Calu3 (cell line): ENCODE measurements around the gene PTPRN2. TPM values are rescaled to one million over a fixed set of nuclear protein-coding genes. Genes with fewer than 3 reads are reported as not detected.

ENCODE experiments used
- BruUV-seq: library from RNA; stranded (reverse); fragments of 400-500 nt; replicated peaks from 2 replicates; lab custom pipeline; 2021; lab: Mats Ljungman, UMichigan
- CTCF ChIA-PET: fragments of 300-600 bp; sonication (Branson Sonifier 250); formaldehyde crosslinking; loops from one replicate; lab custom pipeline; 2022; ENCODE audit warnings: antibody characterized with exemption; lab: Charles Lee
- DNase-seq: peaks from one replicate; pipeline ENCODE4 v3.0.0; 2022
- H3K27ac Mint-ChIP-seq: one replicate; pipeline ENCODE4 v1.8.0; 2022; ENCODE audit warnings: mixed read lengths; ENCODE audit not compliant: unreplicated experiment
- H3K27me3 Mint-ChIP-seq: one replicate; pipeline ENCODE4 v1.8.0; 2022; ENCODE audit warnings: mixed read lengths; ENCODE audit not compliant: unreplicated experiment
- H3K36me3 Mint-ChIP-seq: one replicate; pipeline ENCODE4 v1.8.0; 2022; ENCODE audit warnings: mild to moderate bottlenecking, moderate library complexity, mixed read lengths; ENCODE audit not compliant: insufficient read depth, unreplicated experiment
- H3K4me1 Mint-ChIP-seq: one replicate; pipeline ENCODE4 v1.8.0; 2022; ENCODE audit warnings: mild to moderate bottlenecking, low read depth, mixed read lengths; ENCODE audit not compliant: unreplicated experiment
- H3K4me3 Mint-ChIP-seq: one replicate; pipeline ENCODE4 v1.8.0; 2022; ENCODE audit warnings: mild to moderate bottlenecking, low read depth, moderate library complexity, mixed read lengths; ENCODE audit not compliant: unreplicated experiment
- H3K9me3 Mint-ChIP-seq: one replicate; pipeline ENCODE4 v1.8.0; 2022; ENCODE audit warnings: low read depth, mixed read lengths; ENCODE audit not compliant: unreplicated experiment
- intact Hi-C: fragments of 100-400 bp; cut with micrococcal nuclease; formaldehyde crosslinking; loops from one replicate; pipeline ENCODE4 v1.10.0; 2022; ENCODE audit not compliant: unreplicated experiment
- total RNA-seq: library from RNA; stranded (reverse); gene quantifications from 2 replicates; pipeline ENCODE4 v1.2.3, GENCODE V29; 2022
- TF ChIP-seq, protein P1 (sequence below): fragments of 200-600 bp; IDR thresholded peaks from one replicate; pipeline ENCODE4 v1.8.0; 2022; ENCODE audit warnings: antibody characterized with exemption; ENCODE audit not compliant: unreplicated experiment

Gene PTPRN2
- total RNA-seq, 1 experiment from 2014 or later, result 2.0 TPM

DNA sequence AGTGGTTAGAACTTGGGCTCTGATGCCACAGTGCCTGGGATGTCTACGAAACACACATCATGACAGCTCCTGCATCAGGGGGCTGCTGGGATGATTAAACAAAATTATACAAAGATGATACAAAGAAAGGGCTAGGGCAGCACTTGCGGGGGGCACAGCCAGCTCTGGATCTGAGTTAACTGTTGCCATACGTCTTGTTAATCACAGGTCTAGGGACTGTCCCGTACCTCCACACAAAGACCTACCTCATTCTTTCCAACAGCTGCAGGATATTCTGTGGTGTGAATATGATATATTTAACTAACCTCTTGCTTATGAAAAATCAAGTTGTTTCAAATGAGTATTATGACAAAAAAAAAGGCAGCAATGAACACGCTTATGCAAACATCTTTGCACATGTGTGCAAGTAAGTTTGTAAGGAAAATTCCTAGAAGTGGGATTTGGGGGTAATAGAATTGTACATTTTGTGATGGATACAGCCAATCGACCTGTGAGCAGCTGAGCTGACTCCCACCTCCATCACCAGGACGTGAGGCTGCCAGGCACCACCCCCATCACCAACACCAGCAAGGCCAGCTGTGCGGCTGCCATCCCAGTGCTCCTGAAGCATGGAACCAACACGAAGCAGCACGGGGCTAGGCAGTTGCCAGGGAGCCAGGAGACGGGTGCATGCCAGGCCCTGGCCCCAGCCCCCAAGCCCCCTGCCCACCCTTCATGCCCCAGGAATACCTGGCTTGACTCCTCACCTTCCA, 23.5 kb downstream of the PTPRN2 start:
- DNase-seq, result no peak
- Mint-ChIP-seq H3K4me1 (no peaks in the 10 kb centered on the region), H3K27ac (no peak overlapping the region), H3K9me3 (no peaks in the 10 kb centered on the region), H3K4me3 (no peak overlapping the region), H3K36me3 (no peaks in the 10 kb centered on the region), H3K27me3 (no peaks in the 10 kb centered on the region)
- CTCF ChIA-PET, result interaction anchor here (0.6 kb wide), 1 partner anchor 86 kb away, joined by 3 read pairs; no protein-coding TSS in a partner anchor
- TF ChIP-seq, protein P1, sequence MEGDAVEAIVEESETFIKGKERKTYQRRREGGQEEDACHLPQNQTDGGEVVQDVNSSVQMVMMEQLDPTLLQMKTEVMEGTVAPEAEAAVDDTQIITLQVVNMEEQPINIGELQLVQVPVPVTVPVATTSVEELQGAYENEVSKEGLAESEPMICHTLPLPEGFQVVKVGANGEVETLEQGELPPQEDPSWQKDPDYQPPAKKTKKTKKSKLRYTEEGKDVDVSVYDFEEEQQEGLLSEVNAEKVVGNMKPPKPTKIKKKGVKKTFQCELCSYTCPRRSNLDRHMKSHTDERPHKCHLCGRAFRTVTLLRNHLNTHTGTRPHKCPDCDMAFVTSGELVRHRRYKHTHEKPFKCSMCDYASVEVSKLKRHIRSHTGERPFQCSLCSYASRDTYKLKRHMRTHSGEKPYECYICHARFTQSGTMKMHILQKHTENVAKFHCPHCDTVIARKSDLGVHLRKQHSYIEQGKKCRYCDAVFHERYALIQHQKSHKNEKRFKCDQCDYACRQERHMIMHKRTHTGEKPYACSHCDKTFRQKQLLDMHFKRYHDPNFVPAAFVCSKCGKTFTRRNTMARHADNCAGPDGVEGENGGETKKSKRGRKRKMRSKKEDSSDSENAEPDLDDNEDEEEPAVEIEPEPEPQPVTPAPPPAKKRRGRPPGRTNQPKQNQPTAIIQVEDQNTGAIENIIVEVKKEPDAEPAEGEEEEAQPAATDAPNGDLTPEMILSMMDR, result no peak
- BruUV-seq, result no TSS peak
- intact Hi-C loops, result no loop called here

DNA sequence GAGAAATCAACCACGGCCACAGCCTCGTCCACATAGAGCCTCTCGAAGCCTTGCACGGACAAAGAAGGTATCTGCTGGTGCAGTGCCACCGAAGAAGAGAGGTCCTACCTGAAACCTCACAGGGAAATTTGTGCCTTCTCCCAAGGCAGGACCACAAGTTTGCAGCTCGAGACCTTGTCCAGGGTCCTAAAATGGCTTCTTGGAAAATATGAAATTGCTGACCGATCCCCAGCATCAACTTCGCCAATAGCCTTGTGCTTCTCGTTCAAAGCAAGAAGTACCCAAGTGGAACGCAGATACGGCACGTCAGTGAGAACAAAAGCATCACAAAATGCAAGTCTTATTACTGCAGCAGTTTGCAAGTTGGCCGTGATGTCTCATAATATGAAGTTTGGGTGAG, 24.6 kb downstream of the PTPRN2 start:
- TF ChIP-seq, protein P1, result no peak
- intact Hi-C loops, result no loop called here
- Mint-ChIP-seq H3K27me3 (no peaks in the 10 kb centered on the region), H3K9me3 (no peaks in the 10 kb centered on the region), H3K27ac (no peak overlapping the region), H3K36me3 (no peaks in the 10 kb centered on the region), H3K4me1 (no peaks in the 10 kb centered on the region), H3K4me3 (no peak overlapping the region)
- DNase-seq, result no peak
- CTCF ChIA-PET, result no interaction called here
- BruUV-seq, result no TSS peak

DNA sequence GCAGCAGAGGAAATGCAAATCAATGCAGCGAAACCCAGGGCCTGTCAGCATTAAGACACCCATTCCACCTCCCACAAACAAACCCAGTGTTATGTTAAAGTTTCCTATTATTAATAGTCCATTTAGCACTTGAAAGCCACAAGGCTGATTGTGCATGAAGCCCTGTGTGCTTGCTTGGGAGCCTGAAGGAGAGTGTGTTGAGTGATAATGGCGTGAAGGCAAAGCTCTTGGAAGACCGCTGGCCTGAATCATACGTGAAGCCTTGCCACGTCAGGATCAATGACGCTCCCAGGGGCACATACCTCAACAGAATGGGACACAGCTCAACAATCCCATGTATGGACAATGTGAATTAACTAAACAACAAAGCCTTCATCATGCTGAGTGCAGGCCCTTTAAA, 25.1 kb downstream of the PTPRN2 start:
- TF ChIP-seq, protein P1, result no peak
- no peak overlapping the region for H3K27ac Mint-ChIP-seq
- BruUV-seq, result no TSS peak
- H3K9me3 Mint-ChIP-seq, result no peaks in the 10 kb centered on the region
- H3K36me3 Mint-ChIP-seq, result no peaks in the 10 kb centered on the region
- H3K4me1 Mint-ChIP-seq, result no peaks in the 10 kb centered on the region
- no peak for DNase-seq
- CTCF ChIA-PET, result no interaction called here
- intact Hi-C loops, result no loop called here
- no peaks in the 10 kb centered on the region for H3K27me3 Mint-ChIP-seq
- H3K4me3 Mint-ChIP-seq, result no peak overlapping the region

DNA sequence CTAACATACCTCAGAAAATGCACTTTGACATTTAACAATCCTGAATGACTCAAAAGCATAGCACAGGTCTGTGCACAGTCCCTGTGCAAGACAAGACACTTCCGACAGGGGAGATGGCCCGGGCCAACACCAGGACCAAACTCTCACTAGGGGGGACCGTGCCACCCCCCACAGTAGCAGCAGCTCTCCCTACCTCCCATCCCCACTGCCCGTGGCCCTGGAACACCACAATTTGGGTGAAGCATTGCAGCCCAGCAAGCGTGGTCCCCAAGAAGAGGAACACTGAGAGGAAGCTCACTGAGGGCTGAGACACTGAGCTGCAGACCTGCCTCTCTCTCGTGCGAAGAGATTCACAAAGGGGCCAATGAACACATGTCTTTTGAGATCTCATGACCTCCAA, 26.0 kb downstream of the PTPRN2 start:
- Mint-ChIP-seq H3K9me3 (no peaks in the 10 kb centered on the region), H3K4me1 (no peaks in the 10 kb centered on the region), H3K4me3 (no peak overlapping the region), H3K27ac (no peak overlapping the region), H3K36me3 (no peaks in the 10 kb centered on the region), H3K27me3 (no peaks in the 10 kb centered on the region)
- DNase-seq, result no peak
- intact Hi-C loops, result no loop called here
- CTCF ChIA-PET, result no interaction called here
- BruUV-seq, result no TSS peak
- TF ChIP-seq, protein P1, result no peak
